T-helper 1 cell (primary cell): ENCODE results near the gene CFAP97D2.
"Not testable (repeated sequence)": the region's sequence is repeated elsewhere in the genome, so short reads cannot be mapped to it uniquely, and the experiment has no call there.

Source experiments
- DNase-seq, 5 donors: peaks; one replicate each; pipeline ENCODE4 v3.0.0-alpha.2; 2012 to 2020

The CFAP97D2 gene

DNA sequence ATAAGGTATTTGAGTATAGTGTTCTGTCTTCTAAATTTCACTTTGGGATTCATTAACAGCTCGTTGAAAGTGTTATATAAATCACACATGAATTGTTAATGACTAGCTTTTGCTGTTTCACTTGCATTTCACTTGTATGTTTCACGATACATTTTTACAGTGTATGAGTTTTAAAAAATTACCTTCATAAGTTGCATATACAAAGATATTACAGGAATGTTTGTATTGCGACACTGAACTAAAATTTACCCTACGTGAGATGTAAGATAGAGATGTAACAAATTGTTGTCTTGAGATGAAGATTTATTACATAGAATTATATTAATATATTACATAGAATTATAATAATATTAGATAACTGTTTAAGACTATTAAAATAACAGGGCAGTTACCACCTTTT, 57.2 kb downstream of the CFAP97D2 start:
- no peak for DNase-seq

DNA sequence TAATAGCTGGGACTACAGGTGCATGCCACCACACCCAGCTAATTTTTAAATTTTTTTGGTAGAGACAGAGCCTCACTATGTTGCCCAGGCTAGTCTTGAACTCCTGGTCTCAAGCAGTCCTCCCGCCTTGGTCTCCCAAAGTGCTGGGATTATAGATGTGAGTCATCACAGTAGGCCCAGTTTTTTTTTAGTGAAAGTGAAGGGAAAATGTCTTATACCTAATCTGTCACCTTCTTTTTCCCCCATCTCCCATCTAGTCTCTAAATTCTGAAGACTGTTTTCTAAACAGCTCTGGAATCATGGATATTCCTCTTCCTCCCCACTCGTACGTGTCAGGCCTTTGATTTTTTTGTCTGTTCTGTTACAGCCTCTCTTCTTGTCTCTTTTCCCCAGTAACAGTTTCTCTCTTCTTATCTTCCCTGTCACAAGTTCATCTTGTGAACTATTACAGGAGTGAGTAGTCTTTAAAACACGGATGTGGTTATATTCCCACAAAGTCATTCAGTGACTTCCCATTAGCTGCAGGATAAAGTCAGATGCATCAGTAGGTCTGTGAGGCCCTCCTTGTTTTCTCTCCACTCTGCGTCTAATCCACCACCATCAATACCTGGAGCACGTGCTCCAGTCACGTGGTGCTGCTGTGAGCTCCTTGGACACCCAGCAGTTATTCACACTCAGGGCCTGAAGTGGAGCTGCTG, 58.5 kb downstream of the CFAP97D2 start:
- DNase-seq = no peak

DNA sequence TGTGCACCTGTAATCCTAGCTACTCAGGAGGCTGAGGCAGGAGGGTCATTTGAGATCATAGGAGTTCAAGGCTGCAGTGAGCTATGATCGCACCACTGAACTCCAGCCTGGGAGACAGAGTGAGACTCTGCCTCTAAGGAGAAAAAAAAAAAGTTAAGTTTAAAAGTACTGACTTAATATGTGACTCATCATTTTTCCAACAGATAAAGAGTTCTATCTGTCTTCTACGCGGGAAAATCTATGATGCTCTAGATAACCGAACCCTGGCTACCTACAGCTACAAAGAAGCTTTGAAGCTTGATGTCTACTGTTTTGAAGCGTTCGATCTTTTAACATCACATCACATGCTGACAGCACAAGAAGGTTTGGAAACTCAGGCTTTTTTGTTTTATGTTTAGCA, 62.9 kb downstream of the CFAP97D2 start:
- DNase-seq = no peak

DNA sequence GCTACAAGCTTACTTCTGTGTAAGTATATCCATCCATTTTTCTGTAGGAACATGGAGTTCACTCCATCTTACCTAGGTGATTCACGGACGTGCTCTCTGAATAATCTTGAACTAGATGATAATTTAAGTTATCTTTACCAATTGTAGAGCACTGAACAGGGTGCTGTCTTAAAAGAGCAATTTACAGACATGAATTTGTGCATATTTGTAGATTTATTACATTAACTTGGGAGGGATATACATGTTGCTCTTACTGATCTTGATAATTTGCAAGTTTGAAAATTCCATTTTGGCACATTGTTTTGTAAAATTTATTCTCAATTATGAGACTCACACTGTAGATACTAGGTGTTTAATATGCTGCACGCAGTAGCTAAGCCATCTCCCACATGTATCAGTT, 64.9 kb downstream of the CFAP97D2 start:
- DNase-seq = no peak

DNA sequence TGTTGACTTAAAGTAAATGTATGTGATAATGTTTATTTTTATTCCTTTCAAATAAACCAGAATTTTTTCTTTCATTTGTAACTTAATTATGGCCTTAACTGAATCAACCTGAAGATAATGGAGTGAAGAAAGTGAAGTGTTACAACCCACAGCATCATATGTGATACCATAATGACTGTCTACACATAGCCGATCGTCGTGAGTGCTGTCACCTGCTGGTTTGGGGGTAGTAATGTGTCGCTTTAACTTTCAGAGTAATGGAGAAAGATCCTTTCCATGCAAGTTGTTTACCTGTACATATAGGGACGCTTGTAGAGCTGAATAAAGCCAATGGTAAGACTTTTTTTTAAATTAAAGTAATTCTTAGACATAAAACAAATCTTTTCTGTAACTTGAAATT, 65.6 kb downstream of the CFAP97D2 start:
- no peak for DNase-seq

DNA sequence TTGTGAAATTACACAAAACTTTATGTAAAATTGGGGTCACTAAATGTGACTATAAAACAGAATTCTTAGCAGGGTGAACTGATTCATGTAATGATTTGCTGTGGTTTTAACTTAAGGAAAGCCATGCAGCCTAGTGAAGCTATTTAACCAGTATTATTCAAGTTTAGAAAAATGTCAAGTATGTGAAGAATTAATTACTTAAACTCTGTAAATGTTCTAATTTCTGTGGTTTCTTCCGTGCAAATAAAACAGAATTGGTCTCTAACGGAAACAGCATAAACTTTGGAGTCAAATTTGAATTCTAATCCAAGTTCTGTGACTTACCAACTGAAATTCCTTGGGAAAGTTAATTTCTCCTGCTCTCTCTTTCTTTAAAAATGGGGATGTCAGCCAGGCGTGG, 69.0 kb downstream of the CFAP97D2 start:
- DNase-seq = no peak

DNA sequence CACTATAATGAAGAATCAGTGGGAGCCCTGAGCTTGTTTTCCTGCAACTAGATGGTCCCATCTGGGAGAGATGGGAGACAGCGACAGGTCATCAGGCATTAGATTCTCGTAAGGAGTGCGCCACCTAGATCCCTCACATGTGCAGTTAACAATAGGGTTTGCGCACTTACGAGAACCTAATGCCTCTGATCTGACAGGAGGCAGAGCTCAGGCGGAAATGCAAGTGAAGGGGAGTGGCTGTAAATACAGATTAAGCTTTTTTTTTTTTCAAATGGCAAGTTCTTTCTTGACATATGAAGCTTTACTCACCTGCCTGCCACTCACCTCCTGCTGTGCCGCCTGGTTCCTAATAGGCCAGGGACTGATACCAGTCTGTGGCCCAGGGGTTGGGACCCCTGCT, 70.0 kb downstream of the CFAP97D2 start:
- no peak for DNase-seq

DNA sequence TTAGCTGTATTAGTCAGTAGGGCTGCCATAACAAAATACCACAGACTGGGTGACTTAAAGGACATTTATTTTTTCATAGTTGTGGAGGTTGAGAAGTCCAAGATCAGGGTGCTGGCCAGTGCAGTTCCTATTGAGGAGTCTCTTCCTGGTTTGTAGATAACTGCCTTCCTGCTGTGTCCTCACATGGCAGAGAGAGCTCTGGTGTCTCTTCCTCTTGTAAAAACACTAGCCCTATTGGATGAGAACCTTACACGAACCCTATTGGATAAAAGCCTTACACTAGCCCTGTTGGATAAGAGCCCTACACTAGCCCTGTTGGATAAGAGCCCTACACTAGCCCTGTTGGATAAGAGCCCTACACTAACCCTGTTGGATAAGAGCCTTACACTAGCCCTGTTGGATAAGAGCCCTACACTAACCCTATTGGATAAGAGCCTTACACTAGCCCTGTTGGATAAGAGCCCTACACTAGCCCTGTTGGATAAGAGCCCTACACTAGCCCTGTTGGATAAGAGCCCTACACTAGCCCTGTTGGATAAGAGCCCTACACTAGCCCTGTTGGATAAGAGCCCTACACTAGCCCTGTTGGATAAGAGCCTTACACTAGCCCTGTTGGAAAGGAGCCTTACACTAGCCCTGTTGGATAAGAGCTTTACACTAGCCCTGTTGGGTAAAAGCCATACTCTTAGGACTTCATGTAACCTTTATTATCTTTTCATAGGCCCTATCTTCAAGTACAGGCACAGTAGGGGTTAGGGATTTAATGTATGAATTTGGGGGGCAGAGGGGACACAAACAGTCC, 72.8 kb downstream of the CFAP97D2 start:
- DNase-seq = not testable (repeated sequence)

DNA sequence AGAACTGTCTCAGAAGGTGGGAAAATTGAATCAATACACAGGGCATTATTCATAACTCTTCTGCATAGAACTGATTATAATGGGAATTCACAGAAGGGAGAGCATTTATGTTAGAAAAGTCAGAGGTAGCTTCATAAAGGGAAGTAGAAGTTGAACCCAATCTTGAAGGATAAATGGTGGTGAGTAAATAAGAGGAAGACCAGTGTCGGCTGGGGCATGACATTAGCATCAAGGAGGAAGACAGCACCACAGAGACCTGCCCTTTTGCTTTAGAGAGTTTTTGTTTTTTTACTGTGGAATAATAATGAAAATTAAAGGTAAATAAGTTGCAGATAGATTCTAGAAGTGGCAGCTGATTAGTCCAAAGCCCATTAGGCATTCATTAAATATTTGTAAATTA, 77.5 kb downstream of the CFAP97D2 start:
- no peak for DNase-seq

DNA sequence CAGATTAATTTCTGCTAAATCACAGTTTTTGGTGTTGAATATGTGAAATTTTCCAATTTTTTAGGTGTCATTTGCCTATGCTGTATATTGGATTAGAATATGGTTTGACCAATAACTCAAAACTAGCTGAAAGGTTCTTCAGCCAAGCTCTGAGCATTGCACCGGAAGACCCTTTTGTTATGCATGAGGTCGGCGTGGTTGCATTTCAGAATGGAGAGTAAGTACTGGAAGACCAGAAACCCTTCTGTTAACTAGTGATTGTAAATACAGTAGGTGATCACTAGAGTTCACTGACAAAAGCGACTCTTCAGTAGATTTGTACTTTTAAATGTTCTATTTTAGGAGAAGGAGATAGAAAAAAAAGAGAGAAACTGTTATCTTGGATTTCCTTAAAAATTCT, 78.0 kb downstream of the CFAP97D2 start:
- no peak for DNase-seq

DNA sequence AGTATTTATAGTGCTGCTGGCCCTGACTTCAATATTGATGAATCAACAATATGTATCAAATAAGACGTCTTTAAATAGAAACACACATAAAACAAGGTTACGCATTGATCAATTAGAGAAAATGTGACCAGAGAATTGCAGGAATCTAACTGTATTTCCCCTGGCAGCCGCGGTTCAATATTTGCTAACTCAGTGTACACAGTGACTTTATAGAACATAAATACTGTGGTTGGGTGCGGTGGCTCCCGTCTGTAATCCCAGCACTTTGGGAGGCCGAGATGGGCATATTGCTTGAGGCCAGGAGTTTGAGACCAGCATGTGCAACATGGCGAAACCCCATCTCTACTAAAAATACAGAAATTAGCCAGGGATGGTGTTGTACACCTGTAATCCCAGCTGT, 79.5 kb downstream of the CFAP97D2 start:
- no peak for DNase-seq

DNA sequence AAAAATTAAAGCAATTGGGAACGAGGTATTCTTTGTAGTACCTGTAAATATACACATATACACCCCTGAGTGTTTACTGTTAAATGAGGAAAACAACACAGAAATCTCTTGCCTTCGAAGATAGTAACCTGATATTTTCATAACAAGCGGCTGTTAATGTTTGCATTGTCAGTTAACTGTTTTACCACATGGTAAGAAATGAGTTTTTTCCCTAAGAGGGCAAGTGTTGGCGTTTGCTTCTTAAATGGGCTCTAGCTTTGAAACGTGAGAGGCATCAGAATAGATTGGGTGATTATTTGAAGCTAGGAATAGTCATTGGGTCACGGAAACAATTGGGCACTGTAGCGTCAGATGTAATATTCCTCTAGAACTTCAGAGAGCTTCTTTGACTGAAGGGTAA, 80.3 kb downstream of the CFAP97D2 start:
- no peak for DNase-seq

DNA sequence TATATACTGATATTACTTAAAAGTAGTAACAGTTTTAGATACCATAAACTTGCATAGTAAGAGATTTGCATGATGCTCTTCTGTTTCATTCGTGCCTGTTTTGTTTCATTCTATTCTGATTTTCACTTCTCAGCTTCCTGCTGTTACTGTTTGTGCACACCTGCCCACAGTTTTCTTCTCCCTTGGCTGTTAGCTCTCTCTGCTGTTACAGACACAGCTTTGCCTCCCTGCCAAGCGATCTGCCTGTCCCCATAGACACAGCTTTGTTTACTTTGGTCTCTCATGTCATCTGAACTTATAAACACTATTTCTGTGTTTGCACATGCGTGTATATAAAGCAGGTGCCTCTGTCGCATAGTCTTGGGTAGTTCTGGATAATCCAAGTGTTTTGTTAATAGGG, 80.9 kb downstream of the CFAP97D2 start:
- DNase-seq = no peak

DNA sequence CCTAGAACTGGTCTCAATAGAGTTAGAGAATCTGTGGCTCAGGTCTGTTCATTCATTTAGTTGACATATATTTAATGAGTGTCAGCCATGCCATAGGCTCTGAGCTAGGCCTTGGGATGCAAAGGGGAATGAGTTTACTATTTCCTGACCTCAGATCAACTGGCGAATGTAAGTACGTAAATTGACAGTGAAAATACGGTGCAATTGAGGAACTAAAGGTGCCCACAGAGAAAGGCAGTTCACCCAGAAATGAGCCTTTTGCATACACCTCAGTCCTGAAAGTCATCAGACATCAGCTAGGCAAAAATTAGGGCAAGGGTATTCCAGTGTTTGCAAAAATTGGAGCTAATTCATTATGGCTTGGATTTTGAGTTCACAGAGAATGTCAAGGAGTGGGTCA, 81.8 kb downstream of the CFAP97D2 start:
- DNase-seq = no peak

DNA sequence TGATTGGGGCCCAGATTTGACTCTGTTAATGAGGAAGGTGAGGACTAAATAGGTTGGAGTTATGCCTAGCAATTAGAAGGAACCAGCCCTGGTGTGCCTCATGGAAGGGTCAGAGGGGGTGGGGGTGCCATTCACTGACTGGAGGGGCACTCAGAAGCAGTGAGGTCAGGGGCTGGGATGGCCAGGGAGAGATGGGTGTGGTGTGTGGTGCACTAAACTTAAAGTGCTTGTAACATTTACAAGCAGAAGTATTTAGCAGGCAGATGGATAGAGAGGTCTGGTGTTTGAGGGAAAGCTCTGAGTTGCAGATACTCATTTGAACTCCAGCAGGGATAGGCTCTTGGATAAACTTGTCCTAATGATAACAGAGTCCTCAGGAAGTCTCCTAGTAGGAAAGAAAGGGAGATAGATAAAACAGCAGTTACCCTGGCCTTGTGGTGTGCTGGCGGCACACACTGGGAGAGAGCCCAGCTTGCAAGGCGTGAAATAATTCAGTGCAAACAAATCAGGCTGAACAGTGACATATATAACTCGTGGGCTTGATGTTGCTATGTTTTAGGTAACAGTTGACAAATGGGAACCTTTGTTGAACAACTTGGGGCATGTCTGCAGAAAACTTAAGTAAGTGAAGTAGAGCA, 82.4 kb downstream of the CFAP97D2 start:
- DNase-seq = no peak

DNA sequence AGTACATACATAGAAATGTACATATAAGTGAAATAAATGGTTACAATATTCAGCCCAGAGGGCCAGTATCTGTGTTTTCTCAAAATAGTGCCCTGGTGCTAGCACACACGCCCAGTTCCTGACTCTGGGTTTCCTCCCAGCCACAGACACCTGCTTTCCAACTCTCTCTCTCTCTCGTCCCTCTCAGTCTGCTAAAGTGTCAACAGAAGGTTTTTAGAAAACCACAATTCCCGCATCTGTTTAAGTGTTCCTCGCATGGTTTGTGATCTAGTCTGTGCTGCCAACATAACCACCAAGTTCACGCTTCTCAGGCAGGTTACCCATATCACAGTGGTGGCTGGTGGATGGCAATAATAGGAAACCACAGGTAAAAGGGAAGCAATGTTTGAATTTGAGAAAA, 84.5 kb downstream of the CFAP97D2 start:
- peak in 1 of 5 donors; percentile 23 for DNase-seq

DNA sequence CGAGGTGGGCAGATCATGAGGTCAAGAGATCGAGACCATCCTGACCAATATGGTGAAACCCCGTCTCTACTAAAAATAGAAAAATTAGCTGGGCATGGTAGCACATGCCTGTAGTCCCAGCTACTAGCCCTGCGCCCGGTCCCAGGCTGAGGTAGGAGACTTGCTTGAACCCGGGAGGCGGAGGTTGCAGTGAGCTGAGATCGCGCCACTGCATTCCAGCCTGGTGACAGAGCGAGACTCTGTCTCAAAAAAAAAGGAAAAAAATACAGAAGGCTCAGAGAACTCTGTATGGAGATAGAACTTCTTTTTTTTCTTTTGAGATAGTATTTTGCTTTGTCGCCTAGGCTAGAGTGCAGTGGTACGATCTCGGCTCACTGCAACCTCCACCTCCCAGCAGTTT, 85.3 kb downstream of the CFAP97D2 start:
- not testable (repeated sequence) for DNase-seq

DNA sequence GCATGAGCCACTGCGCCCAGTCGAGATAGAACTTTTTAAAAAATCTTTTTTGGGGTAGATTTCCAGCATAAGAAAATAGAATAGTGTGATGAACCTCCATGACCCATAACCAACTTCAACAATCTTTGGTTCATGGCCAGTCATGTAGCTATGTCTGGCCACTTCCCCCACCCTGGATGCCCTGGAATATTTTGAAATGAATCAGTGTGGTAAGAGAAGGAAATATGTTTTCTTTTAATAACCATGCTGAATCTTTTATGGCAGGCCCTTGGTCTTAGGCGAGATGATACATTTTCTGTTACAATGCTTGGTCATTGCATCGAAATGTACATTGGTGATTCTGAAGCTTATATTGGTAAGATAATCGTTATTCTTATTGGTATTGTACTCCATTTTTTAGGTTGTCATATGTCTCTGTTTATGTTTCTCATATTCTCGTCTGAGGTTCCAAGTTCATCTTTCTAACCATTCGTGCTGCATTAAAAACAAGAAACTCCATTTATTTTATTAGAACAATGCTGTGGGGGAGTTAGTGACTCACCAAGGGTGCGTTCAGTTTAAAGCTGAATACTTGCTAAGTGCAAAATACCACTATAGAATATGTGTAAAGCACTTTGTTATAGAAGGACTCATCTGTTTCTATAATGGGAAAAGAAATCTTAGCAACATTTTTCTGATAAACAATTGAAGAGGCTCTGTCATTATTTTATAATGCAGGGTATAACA, 86.0 kb downstream of the CFAP97D2 start:
- DNase-seq = no peak

DNA sequence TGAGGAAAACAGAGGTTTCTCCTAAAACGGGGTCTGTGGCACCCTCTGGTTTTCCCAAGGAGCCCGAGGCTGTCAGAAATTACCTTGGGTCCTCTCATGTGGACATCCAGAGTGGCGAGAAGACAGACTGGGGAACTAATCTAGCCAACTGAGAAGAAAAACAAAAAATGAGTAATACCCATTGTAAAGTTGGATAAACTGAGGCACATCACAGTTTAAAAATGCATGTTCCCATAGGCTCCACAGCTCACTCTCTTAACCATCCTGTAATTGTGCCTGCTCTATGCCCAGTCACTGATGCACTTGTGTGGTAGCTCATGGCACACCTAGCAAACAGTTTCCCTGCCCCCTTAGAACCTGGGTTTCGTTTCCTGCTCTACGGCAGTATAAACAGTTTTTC, 87.2 kb downstream of the CFAP97D2 start:
- no peak for DNase-seq

DNA sequence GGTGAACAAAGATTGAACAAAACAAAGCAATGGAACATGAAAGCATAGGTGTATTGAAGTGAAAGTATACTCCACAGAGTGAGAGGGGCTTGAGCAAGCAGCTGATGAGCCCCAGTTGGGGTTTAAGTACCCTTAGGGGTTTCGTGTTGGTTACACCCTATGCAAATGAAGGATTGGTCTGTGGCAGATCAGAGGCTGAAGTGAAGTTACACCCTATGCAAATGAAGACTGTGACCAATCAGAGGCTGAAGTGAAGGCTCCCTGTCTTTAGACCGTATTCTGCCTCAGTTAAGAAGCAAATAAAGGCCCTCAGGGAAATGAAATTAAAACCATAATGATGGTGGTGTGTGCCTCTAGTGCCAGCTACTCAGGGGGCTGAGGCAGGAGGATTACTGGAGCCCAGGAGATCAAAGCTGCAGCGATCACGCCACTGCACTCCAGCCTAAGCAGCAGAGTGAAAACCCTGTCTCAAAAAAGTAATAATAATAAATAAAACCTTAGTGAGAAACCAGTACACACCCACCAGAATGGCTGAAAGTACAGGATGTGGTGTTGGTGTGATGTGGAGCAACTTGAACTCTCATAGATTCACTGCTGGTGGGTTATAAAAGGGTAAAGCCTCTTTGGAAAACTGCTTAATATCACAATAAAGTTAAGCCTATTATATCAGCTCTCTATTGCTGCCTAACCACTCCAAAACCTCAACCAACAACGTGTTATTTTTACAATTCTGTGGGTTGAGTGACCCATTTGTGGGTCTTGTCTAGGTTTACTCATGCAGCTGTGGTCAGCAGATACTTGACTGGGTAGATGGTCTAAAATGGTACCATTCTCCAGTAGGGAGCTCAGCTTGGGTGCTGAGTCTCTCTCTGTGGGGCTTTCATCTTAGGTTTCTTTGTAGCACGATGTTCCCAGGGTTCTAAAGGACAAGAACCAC, 89.6 kb downstream of the CFAP97D2 start:
- DNase-seq = peak in 1 of 5 donors; percentile 26

DNA sequence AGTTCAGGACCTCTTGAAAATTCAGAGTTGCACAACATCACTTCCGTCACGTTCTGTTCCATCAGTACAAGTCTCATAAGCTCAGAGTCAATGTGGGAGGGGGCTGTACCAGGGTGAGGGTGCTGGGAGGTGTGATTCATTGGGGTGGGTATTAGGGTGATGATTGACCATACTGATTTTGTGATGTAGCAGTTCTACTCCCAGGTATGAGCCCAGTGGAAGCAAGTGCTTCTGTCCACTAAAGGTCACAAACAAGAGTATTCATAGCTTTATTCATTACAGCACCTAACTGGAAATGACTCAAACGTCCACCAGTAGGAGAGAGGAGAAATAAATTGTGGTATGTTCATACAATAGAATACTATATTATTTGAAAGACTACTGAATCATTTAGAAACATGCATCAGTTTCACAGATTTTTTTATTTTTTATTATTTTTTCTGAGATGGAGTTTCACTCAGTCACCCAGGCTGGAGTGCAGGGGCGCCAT, 90.3 kb downstream of the CFAP97D2 start:
- DNase-seq = no peak
